ENCODE data around the gene TFB2M. TPM values are rescaled to one million over a fixed set of nuclear protein-coding genes. Genes with fewer than 3 reads are reported as not detected.
"Not testable (repeated sequence)": the region's sequence is repeated elsewhere in the genome, so short reads cannot be mapped to it uniquely, and the experiment has no call there.

The TFB2M gene
- polyA plus RNA-seq (2013, experiment 1 of 2; ENCODE audit: insufficient read length) = 15.1 TPM
- 15.8 TPM for polyA plus RNA-seq (2013, experiment 2 of 2; ENCODE audit: insufficient read length)

GRCh38 chr1:246566128-246566812, at the start of gene TFB2M, which contains the start of gene CNST:
TSS of gene TFB2M (minus strand) at chr1:246566261. CDS start at chr1:246566138, 123 bp downstream.
TSS of gene CNST (plus strand) at chr1:246566456. CDS start at chr1:246591563, 25,107 bp downstream.
- peak; percentile 99 for DNase-seq

- no peak for DNase-seq
Measured at GRCh38 chr1:246613096-246613758, 47.2 kb upstream of the TFB2M start.

- peak; percentile 49 for DNase-seq
Measured at GRCh38 chr1:246609632-246610031, 43.6 kb upstream of the TFB2M start.

GRCh38 chr1:246608616-246609376, 42.7 kb upstream of the TFB2M start:
- peak; percentile 86 for DNase-seq

- no peak for DNase-seq
Measured at GRCh38 chr1:246607462-246607861, 41.4 kb upstream of the TFB2M start.

- not testable (repeated sequence) for DNase-seq
Measured at GRCh38 chr1:246605231-246605630, 39.2 kb upstream of the TFB2M start.

- DNase-seq = no peak
Measured at GRCh38 chr1:246602194-246602593, 36.1 kb upstream of the TFB2M start.

- no peak for DNase-seq
Measured at GRCh38 chr1:246600579-246600978, 34.5 kb upstream of the TFB2M start.

GRCh38 chr1:246599315-246599714, 33.3 kb upstream of the TFB2M start:
- DNase-seq = no peak

- no peak for DNase-seq
Measured at GRCh38 chr1:246597971-246598370, 31.9 kb upstream of the TFB2M start.

GRCh38 chr1:246597340-246597739, 31.3 kb upstream of the TFB2M start:
- DNase-seq = peak; percentile 68

- DNase-seq = no peak
Measured at GRCh38 chr1:246595146-246595545, 29.1 kb upstream of the TFB2M start.

GRCh38 chr1:246592695-246593094, 26.6 kb upstream of the TFB2M start:
- DNase-seq = peak; percentile 99

GRCh38 chr1:246591958-246592357, 25.9 kb upstream of the TFB2M start:
- DNase-seq = no peak

GRCh38 chr1:246591504-246591903, 25.4 kb upstream of the TFB2M start:
- DNase-seq = no peak

- DNase-seq = no peak
Measured at GRCh38 chr1:246591047-246591446, 25.0 kb upstream of the TFB2M start.

- not testable (repeated sequence) for DNase-seq
Measured at GRCh38 chr1:246589919-246590318, 23.9 kb upstream of the TFB2M start.

GRCh38 chr1:246588159-246588721, 22.2 kb upstream of the TFB2M start:
- DNase-seq = peak; percentile 86

GRCh38 chr1:246587606-246588005, 21.5 kb upstream of the TFB2M start:
- DNase-seq = peak; percentile 71

- no peak for DNase-seq
Measured at GRCh38 chr1:246587032-246587431, 21.0 kb upstream of the TFB2M start.

GRCh38 chr1:246583448-246584185, 17.6 kb upstream of the TFB2M start:
- DNase-seq = peak; percentile 57

GRCh38 chr1:246583056-246583440, 17.0 kb upstream of the TFB2M start:
- DNase-seq = no peak
